Neural crest cell (in vitro differentiated cells): ENCODE measurements around the gene ASL. TPM values are rescaled to one million over a fixed set of nuclear protein-coding genes. Genes with fewer than 3 reads are reported as not detected.

ENCODE experiments used
- DNase-seq: peaks from one replicate; pipeline ENCODE4 v3.0.0; 2021; ENCODE audit warnings: low read depth, mixed read lengths, low spot score
- H3K27ac Mint-ChIP-seq: one replicate; pipeline ENCODE4 v1.8.0; 2021; ENCODE audit warnings: mild to moderate bottlenecking, mixed read lengths; ENCODE audit not compliant: unreplicated experiment
- H3K27me3 Mint-ChIP-seq: 2 replicates; pipeline ENCODE4 v1.8.0; 2021; ENCODE audit warnings: low read depth, mild to moderate bottlenecking, mixed read lengths
- H3K36me3 Mint-ChIP-seq: 2 replicates; pipeline ENCODE4 v1.8.0; 2021; ENCODE audit warnings: low read depth, mild to moderate bottlenecking, mixed read lengths
- H3K4me1 Mint-ChIP-seq: 2 replicates; pipeline ENCODE4 v1.8.0; 2021; ENCODE audit warnings: mixed read lengths
- H3K4me3 Mint-ChIP-seq: one replicate; pipeline ENCODE4 v1.8.0; 2021; ENCODE audit warnings: mild to moderate bottlenecking, mixed read lengths
- H3K9me3 Mint-ChIP-seq: 2 replicates; pipeline ENCODE4 v1.8.0; 2021; ENCODE audit warnings: mixed read lengths
- CTCF ChIP-seq: fragments of 200-600 bp; sonication (generic); conservative IDR thresholded peaks from 2 replicates; pipeline ENCODE4 v1.5.0; 2021; ENCODE audit warnings: antibody characterized with exemption, mild to moderate bottlenecking
- total RNA-seq: library from RNA; stranded (reverse); gene quantifications from 2 replicates; pipeline ENCODE4 v1.2.1, GENCODE V29; 2021

Gene ASL
- total RNA-seq, 1 donor from 2014 or later = 23.6 TPM

- no peak for DNase-seq
- no peaks in the 10 kb centered on the region for H3K9me3 Mint-ChIP-seq
- H3K27ac Mint-ChIP-seq = no peak overlapping the region
- no peaks in the 10 kb centered on the region for H3K27me3 Mint-ChIP-seq
- peaks cover 3% of the 10 kb centered on the region for H3K4me1 Mint-ChIP-seq
- no peaks in the 10 kb centered on the region for H3K36me3 Mint-ChIP-seq
- no peak for TF ChIP-seq CTCF
- no peak overlapping the region for H3K4me3 Mint-ChIP-seq
Observed at GRCh38 chr7:66050990-66051448, 24.6 kb upstream of the ASL start.

- Mint-ChIP-seq H3K4me1 (peaks cover 2% of the 10 kb centered on the region), H3K36me3 (no peaks in the 10 kb centered on the region), H3K9me3 (no peaks in the 10 kb centered on the region), H3K27me3 (no peaks in the 10 kb centered on the region), H3K27ac (no peak overlapping the region), H3K4me3 (no peak overlapping the region)
- DNase-seq = no peak
- no peak for TF ChIP-seq CTCF
Observed at GRCh38 chr7:66052447-66052846, 23.2 kb upstream of the ASL start.

- H3K9me3 Mint-ChIP-seq = no peaks in the 10 kb centered on the region
Observed at GRCh38 chr7:66054063-66054462, 21.6 kb upstream of the ASL start.

GRCh38 chr7:66055321-66055956 is 20.2 kb upstream of the ASL start:
- no peaks in the 10 kb centered on the region for H3K36me3 Mint-ChIP-seq

More at GRCh38 chr7:66054063-66054462, 21.6 kb upstream of the ASL start:
- Mint-ChIP-seq H3K36me3 (no peaks in the 10 kb centered on the region), H3K4me1 (no peaks in the 10 kb centered on the region), H3K4me3 (no peak overlapping the region), H3K27ac (no peak overlapping the region), H3K27me3 (no peaks in the 10 kb centered on the region)
- DNase-seq = no peak
- TF ChIP-seq CTCF = no peak

GRCh38 chr7:66060796-66061195 is 14.8 kb upstream of the ASL start:
- no peaks in the 10 kb centered on the region for H3K36me3 Mint-ChIP-seq
- H3K27ac Mint-ChIP-seq = no peak overlapping the region
- H3K27me3 Mint-ChIP-seq = no peaks in the 10 kb centered on the region
- H3K4me3 Mint-ChIP-seq = no peak overlapping the region
- DNase-seq = no peak
- H3K9me3 Mint-ChIP-seq = peaks cover 3% of the 10 kb centered on the region
- TF ChIP-seq CTCF = no peak
- H3K4me1 Mint-ChIP-seq = no peaks in the 10 kb centered on the region

More at GRCh38 chr7:66055321-66055956, 20.2 kb upstream of the ASL start:
- H3K27ac Mint-ChIP-seq = no peak overlapping the region
- H3K4me1 Mint-ChIP-seq = no peaks in the 10 kb centered on the region
- no peak overlapping the region for H3K4me3 Mint-ChIP-seq
- no peak for DNase-seq
- H3K27me3 Mint-ChIP-seq = no peaks in the 10 kb centered on the region
- H3K9me3 Mint-ChIP-seq = no peaks in the 10 kb centered on the region
- TF ChIP-seq CTCF = no peak
